ENCODE measurements around the gene KIFC3. TPM values are rescaled to one million over a fixed set of nuclear protein-coding genes. Genes with fewer than 3 reads are reported as not detected.

KIFC3 gene
- total and polyA plus RNA-seq, 2 of the 13 experiments (the other 11 are each of a cell fraction or from before 2014, with no cell fraction given) = 42.1 to 45.3 TPM

DNA sequence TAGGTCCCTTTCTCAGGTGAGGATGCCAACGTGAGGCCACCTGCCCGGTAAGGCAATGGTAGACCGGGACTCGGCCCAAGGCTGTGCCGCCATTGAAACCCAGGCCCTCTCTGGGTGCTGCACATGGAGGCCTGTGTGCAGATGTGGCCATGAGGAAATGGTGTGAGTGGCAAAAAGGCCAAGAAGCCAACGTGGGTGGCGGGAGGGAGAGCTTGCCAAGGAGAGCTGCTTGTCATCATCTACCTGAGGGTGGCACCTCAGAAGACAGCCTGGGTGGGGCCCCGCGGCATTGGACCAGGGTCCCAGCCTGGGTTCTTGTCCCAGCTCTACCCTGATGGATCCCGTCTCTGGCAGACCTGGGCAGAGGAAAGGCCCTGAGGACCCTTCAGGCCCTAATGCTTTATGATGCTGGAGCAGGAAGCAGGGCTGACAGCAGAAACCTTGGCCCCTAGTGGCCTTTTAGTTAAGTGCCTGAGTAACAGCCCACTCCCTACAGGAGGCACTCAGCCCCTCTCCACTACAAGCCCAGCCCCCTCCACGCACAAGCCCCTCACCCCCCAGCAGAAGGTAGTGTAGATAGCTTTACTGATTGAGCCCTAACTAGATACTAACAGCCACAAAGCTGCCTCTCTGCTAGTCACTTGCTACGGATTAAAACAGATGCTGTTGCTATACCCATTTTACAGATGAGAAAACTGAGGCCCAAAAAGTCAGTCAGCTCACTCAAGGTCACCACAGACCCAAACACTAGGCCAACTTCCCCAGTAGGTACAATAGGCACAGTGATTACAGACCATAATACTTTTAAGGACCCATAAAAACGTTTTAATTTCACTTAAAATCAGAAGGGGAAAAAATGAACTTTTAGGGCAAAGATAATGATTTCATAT lies 26.2 kb upstream of the KIFC3 start (continued):
- TF ChIP-seq, protein P1, sequence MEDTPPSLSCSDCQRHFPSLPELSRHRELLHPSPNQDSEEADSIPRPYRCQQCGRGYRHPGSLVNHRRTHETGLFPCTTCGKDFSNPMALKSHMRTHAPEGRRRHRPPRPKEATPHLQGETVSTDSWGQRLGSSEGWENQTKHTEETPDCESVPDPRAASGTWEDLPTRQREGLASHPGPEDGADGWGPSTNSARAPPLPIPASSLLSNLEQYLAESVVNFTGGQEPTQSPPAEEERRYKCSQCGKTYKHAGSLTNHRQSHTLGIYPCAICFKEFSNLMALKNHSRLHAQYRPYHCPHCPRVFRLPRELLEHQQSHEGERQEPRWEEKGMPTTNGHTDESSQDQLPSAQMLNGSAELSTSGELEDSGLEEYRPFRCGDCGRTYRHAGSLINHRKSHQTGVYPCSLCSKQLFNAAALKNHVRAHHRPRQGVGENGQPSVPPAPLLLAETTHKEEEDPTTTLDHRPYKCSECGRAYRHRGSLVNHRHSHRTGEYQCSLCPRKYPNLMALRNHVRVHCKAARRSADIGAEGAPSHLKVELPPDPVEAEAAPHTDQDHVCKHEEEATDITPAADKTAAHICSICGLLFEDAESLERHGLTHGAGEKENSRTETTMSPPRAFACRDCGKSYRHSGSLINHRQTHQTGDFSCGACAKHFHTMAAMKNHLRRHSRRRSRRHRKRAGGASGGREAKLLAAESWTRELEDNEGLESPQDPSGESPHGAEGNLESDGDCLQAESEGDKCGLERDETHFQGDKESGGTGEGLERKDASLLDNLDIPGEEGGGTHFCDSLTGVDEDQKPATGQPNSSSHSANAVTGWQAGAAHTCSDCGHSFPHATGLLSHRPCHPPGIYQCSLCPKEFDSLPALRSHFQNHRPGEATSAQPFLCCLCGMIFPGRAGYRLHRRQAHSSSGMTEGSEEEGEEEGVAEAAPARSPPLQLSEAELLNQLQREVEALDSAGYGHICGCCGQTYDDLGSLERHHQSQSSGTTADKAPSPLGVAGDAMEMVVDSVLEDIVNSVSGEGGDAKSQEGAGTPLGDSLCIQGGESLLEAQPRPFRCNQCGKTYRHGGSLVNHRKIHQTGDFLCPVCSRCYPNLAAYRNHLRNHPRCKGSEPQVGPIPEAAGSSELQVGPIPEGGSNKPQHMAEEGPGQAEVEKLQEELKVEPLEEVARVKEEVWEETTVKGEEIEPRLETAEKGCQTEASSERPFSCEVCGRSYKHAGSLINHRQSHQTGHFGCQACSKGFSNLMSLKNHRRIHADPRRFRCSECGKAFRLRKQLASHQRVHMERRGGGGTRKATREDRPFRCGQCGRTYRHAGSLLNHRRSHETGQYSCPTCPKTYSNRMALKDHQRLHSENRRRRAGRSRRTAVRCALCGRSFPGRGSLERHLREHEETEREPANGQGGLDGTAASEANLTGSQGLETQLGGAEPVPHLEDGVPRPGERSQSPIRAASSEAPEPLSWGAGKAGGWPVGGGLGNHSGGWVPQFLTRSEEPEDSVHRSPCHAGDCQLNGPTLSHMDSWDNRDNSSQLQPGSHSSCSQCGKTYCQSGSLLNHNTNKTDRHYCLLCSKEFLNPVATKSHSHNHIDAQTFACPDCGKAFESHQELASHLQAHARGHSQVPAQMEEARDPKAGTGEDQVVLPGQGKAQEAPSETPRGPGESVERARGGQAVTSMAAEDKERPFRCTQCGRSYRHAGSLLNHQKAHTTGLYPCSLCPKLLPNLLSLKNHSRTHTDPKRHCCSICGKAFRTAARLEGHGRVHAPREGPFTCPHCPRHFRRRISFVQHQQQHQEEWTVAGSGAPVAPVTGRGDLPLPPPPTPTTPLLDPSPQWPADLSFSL (CRISPR knock-in tag; IDR thresholded peaks at IDR 0.05) = no peak
- TF ChIP-seq, protein P2, sequence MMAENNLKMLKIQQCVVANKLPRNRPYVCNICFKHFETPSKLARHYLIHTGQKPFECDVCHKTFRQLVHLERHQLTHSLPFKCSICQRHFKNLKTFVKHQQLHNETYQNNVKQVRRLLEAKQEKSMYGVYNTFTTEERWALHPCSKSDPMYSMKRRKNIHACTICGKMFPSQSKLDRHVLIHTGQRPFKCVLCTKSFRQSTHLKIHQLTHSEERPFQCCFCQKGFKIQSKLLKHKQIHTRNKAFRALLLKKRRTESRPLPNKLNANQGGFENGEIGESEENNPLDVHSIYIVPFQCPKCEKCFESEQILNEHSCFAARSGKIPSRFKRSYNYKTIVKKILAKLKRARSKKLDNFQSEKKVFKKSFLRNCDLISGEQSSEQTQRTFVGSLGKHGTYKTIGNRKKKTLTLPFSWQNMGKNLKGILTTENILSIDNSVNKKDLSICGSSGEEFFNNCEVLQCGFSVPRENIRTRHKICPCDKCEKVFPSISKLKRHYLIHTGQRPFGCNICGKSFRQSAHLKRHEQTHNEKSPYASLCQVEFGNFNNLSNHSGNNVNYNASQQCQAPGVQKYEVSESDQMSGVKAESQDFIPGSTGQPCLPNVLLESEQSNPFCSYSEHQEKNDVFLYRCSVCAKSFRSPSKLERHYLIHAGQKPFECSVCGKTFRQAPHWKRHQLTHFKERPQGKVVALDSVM (CRISPR knock-in tag; IDR thresholded peaks at IDR 0.05) = no peak
- TF ChIP-seq SPEN (CRISPR knock-in tag; IDR thresholded peaks at IDR 0.05; ENCODE audit: low read depth) (no peak), POLR2G (IDR thresholded peaks at IDR 0.05; ENCODE audit: low read depth, low read length) (no peak), ZFP82 (CRISPR knock-in tag; IDR thresholded peaks at IDR 0.05; ENCODE audit: borderline replicate concordance) (no peak), RFX3 (CRISPR knock-in tag; IDR thresholded peaks at IDR 0.05) (no peak), AGO1 (IDR thresholded peaks at IDR 0.05; ENCODE audit: low read depth, low read length, poor library complexity, severe bottlenecking) (no peak), ZNF225 (CRISPR knock-in tag; IDR thresholded peaks at IDR 0.05) (0 out of 2 replicates have a peak, but pooled peaks have one; percentile 53), KDM1A (CRISPR knock-in tag; IDR thresholded peaks at IDR 0.05) (peak; percentile 83), ZNF530 (CRISPR knock-in tag; IDR thresholded peaks at IDR 0.05; ENCODE audit: low read depth) (no peak), ZEB1 (IDR thresholded peaks at IDR 0.05; ENCODE audit: insufficient replicate concordance, low read depth) (no peak)
- TF ChIP-seq, protein P3, sequence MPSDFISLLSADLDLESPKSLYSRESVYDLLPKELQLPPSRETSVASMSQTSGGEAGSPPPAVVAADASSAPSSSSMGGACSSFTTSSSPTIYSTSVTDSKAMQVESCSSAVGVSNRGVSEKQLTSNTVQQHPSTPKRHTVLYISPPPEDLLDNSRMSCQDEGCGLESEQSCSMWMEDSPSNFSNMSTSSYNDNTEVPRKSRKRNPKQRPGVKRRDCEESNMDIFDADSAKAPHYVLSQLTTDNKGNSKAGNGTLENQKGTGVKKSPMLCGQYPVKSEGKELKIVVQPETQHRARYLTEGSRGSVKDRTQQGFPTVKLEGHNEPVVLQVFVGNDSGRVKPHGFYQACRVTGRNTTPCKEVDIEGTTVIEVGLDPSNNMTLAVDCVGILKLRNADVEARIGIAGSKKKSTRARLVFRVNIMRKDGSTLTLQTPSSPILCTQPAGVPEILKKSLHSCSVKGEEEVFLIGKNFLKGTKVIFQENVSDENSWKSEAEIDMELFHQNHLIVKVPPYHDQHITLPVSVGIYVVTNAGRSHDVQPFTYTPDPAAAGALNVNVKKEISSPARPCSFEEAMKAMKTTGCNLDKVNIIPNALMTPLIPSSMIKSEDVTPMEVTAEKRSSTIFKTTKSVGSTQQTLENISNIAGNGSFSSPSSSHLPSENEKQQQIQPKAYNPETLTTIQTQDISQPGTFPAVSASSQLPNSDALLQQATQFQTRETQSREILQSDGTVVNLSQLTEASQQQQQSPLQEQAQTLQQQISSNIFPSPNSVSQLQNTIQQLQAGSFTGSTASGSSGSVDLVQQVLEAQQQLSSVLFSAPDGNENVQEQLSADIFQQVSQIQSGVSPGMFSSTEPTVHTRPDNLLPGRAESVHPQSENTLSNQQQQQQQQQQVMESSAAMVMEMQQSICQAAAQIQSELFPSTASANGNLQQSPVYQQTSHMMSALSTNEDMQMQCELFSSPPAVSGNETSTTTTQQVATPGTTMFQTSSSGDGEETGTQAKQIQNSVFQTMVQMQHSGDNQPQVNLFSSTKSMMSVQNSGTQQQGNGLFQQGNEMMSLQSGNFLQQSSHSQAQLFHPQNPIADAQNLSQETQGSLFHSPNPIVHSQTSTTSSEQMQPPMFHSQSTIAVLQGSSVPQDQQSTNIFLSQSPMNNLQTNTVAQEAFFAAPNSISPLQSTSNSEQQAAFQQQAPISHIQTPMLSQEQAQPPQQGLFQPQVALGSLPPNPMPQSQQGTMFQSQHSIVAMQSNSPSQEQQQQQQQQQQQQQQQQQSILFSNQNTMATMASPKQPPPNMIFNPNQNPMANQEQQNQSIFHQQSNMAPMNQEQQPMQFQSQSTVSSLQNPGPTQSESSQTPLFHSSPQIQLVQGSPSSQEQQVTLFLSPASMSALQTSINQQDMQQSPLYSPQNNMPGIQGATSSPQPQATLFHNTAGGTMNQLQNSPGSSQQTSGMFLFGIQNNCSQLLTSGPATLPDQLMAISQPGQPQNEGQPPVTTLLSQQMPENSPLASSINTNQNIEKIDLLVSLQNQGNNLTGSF (CRISPR knock-in tag; IDR thresholded peaks at IDR 0.05) = no peak

All from HepG2 (cell line).